B cell (primary cell): ENCODE results near the gene TAMALIN. TPM values are rescaled to one million over a fixed set of nuclear protein-coding genes. Genes with fewer than 3 reads are reported as not detected.

ENCODE experiments used
- ATAC-seq: fragments of 200-7000 bp; cut with Tn5 transposase; one replicate; pipeline ENCODE4 v1.10.0; 2021; ENCODE audit warnings: low read depth, mild to moderate bottlenecking, moderate number of reproducible peaks, moderate library complexity
- CTCF ChIA-PET: fragments of 350-600 bp; sonication (Branson Sonifier 250); formaldehyde crosslinking; loops from one replicate; lab custom pipeline; 2021; ENCODE audit warnings: antibody characterized with exemption, inconsistent platforms; lab: Charles Lee
- POLR2A ChIA-PET: fragments of 350-600 bp; sonication (Branson Sonifier 250); formaldehyde crosslinking; loops from one replicate; lab custom pipeline; 2021; ENCODE audit warnings: antibody characterized with exemption; lab: Charles Lee
- DNase-seq: peaks from one replicate; pipeline ENCODE4 v3.0.0; 2013
- H2AFZ ChIP-seq: 2 replicates; pipeline ENCODE4 v1.6.1; 2012; ENCODE audit warnings: mild to moderate bottlenecking, low read depth, low read length; ENCODE audit not compliant: insufficient read depth, poor library complexity, severe bottlenecking
- H3K27ac ChIP-seq, 2 donors: 1 replicate in 1 of 2; 2 replicates in 1 of 2; pipeline ENCODE4 v1.5.1; 2012 to 2013; ENCODE audit warnings: low read length in 2 of 2, mild to moderate bottlenecking in 2 of 2, moderate library complexity in 1 of 2
- H3K27me3 ChIP-seq, 4 experiments: fragments of 200-600 bp in 1 of 4; sonication (generic) in 1 of 4; replicated peaks in 1 of 4; 1 replicate in 2 of 4; 2 replicates in 2 of 4; pipeline versions ENCODE4 v1.6.1 to v1.7.0; 2013 to 2016; ENCODE audit warnings: low read length in 3 of 4, mild to moderate bottlenecking in 2 of 4, mixed read lengths in 1 of 4, moderate library complexity in 1 of 4; ENCODE audit not compliant: insufficient read depth in 4 of 4, control insufficient read depth in 3 of 4; ENCODE audit errors: control extremely low read depth in 1 of 4
- H3K36me3 ChIP-seq, 2 experiments: replicated peaks in 1 of 2; 1 replicate in 1 of 2; 2 replicates in 1 of 2; pipeline versions ENCODE4 v1.6.1 to v1.7.1; 2013; ENCODE audit warnings: low read length in 1 of 2; ENCODE audit not compliant: insufficient read depth in 2 of 2, control insufficient read depth in 1 of 2; ENCODE audit errors: control extremely low read depth in 1 of 2, extremely low read depth in 1 of 2
- H3K4me1 ChIP-seq, 2 donors: fragments of 200-600 bp in 1 of 2; sonication (generic) in 1 of 2; 1 replicate in 1 of 2; 2 replicates in 1 of 2; pipeline versions ENCODE4 v1.5.1 to v1.6.1; 2013 to 2017; ENCODE audit warnings: low read length in 2 of 2; ENCODE audit not compliant: control insufficient read depth in 2 of 2, insufficient read depth in 2 of 2
- H3K4me2 ChIP-seq: replicated peaks from 2 replicates; pipeline ENCODE3; 2012; ENCODE audit warnings: mild to moderate bottlenecking, low read depth, low read length; ENCODE audit not compliant: poor library complexity, severe bottlenecking
- H3K4me3 ChIP-seq, 5 experiments: fragments of 200-600 bp in 1 of 5; sonication (generic) in 1 of 5; 1 replicate in 3 of 5; 2 replicates in 2 of 5; pipeline versions ENCODE4 v1.5.1 to v1.7.0; 2011 to 2016; ENCODE audit warnings: low read length in 4 of 5, mild to moderate bottlenecking in 4 of 5, low read depth in 2 of 5, control low read depth in 1 of 5, moderate library complexity in 1 of 5; ENCODE audit not compliant: insufficient read depth in 1 of 5; ENCODE audit errors: control extremely low read depth in 1 of 5, extremely low read depth in 1 of 5
- H3K79me2 ChIP-seq: fragments of 200-600 bp; sonication (generic); one replicate; pipeline ENCODE4 v1.6.0; 2016; ENCODE audit warnings: low read length; ENCODE audit not compliant: control insufficient read depth, insufficient read depth
- H3K9ac ChIP-seq: fragments of 200-600 bp; sonication (generic); 2 replicates; pipeline ENCODE4 v1.6.1; 2017; ENCODE audit warnings: mild to moderate bottlenecking, low read length, moderate library complexity
- H3K9me3 ChIP-seq, 3 donors: one replicate each; pipeline versions ENCODE4 v1.6.1 to v1.7.1; 2013; ENCODE audit warnings: low read length in 2 of 3; ENCODE audit not compliant: control insufficient read depth in 2 of 3, insufficient read depth in 1 of 3; ENCODE audit errors: control extremely low read depth in 1 of 3
- H4K20me1 ChIP-seq: 2 replicates; pipeline ENCODE4 v1.6.0; 2012; ENCODE audit warnings: mild to moderate bottlenecking, low read length; ENCODE audit not compliant: insufficient read depth, control insufficient read depth, poor library complexity, severe bottlenecking
- H3K27ac Mint-ChIP-seq: one replicate; pipeline ENCODE4 v1.8.0; 2021; ENCODE audit warnings: mixed read lengths
- H3K27me3 Mint-ChIP-seq: one replicate; pipeline ENCODE4 v1.8.0; 2021; ENCODE audit warnings: mixed read lengths
- H3K4me1 Mint-ChIP-seq: one replicate; pipeline ENCODE4 v1.8.0; 2021; ENCODE audit warnings: mixed read lengths
- H3K4me3 Mint-ChIP-seq: one replicate; pipeline ENCODE4 v1.8.0; 2021; ENCODE audit warnings: mixed read lengths
- H3K9me3 Mint-ChIP-seq: one replicate; pipeline ENCODE4 v1.8.0; 2022; ENCODE audit warnings: mixed read lengths; ENCODE audit not compliant: insufficient read depth
- CTCF ChIP-seq: fragments of 200-600 bp; IDR thresholded peaks from one replicate; pipeline ENCODE4 v1.8.0; 2022; ENCODE audit warnings: antibody characterized with exemption, mild to moderate bottlenecking
- EZH2 ChIP-seq: IDR thresholded peaks from 2 replicates; pipeline ENCODE4 v1.6.1; 2012; ENCODE audit warnings: borderline replicate concordance, low read depth, mild to moderate bottlenecking, moderate library complexity, low read length; ENCODE audit not compliant: insufficient read depth, poor library complexity, severe bottlenecking
- WGBS: methylation state at CpG from one replicate; pipeline ENCODE4 v1.1.5; 2013; ENCODE audit warnings: missing lambda C conversion rate; ENCODE audit not compliant: insufficient coverage; 5-methylcytosine and 5-hydroxymethylcytosine counted together
- intact Hi-C: fragments of 100-400 bp; cut with micrococcal nuclease; formaldehyde crosslinking; loops from one replicate; pipeline ENCODE4 v1.10.0; 2022
- polyA plus RNA-seq: library from polyadenylated mRNA; depleted of rRNA; stranded (reverse); fragments of >200 nt; gene quantifications from 2 replicates; pipeline ENCODE4 v1.2.3, GENCODE V29; 2012
- total RNA-seq, 2 donors: library from RNA; stranded (reverse); fragments of 120-200 nt in 1 of 2; gene quantifications; 1 replicate in 1 of 2; 2 replicates in 1 of 2; pipeline versions ENCODE4 v1.2.3 to v1.2.4, GENCODE V29; 2013 to 2022

Gene TAMALIN
- total and polyA plus RNA-seq, 2 donors (not counting 1 experiment from before 2014, with no cell fraction given) = 139 to 151 TPM

- 22% methylated on average over 10 of the region's 20 CpGs for WGBS
- peak overlapping the region; percentile 88 for H3K4me3 Mint-ChIP-seq
- H3K9me3 Mint-ChIP-seq = no peaks in the 10 kb centered on the region
- Histone ChIP-seq H3K4me1 (peaks cover 35 to 56% of the 10 kb centered on the region in 2 donors), H3K4me3 (peak overlapping the region in 4 of 5 experiments; percentile 53 to 77 (median 60)), H3K36me3 (no peaks in the 10 kb centered on the region), H3K27me3 (no peaks in the 10 kb centered on the region), H3K9me3 (no peaks in the 10 kb centered on the region), H4K20me1 (no peaks in the 10 kb centered on the region), H2AFZ (peak overlapping the region; percentile 71), H3K4me2 (peak overlapping the region; percentile 100), H3K79me2 (no peaks in the 10 kb centered on the region), H3K27ac (peak overlapping the region in 1 of 2 donors; percentile 15), H3K9ac (peak overlapping the region; percentile 74)
- H3K27ac Mint-ChIP-seq = no peak overlapping the region
- POLR2A ChIA-PET = interaction anchor here (1.0 to 4.8 kb wide), 6 partner anchors 9 to 46 kb away, joined by 3 to 28 read pairs (median 8); partner anchors contain the start of genes ATG101 and TAMALIN
- ATAC-seq = no peak
- intact Hi-C loops = loop anchor here (1.0 kb wide), 1 partner anchor 18 kb away; the partner anchor contains the start of gene TAMALIN
- CTCF ChIA-PET = interaction anchor here (1.0 to 32.6 kb wide), 15 partner anchors 8 to 134 kb away, joined by 3 to 1315 read pairs (median 11); partner anchors contain the start of genes ATG101, NR4A1, SMIM41 and TAMALIN
- H3K4me1 Mint-ChIP-seq = peaks cover 52% of the 10 kb centered on the region
- H3K27me3 Mint-ChIP-seq = no peaks in the 10 kb centered on the region
- DNase-seq = no peak
- peak; percentile 68 for TF ChIP-seq CTCF
- TF ChIP-seq EZH2 = no peak
Measured at GRCh38 chr12:52023976-52024688, 17.4 kb downstream of the TAMALIN start.

GRCh38 chr12:52024845-52025230 lies 18.1 kb downstream of the TAMALIN start:
- Mint-ChIP-seq H3K4me3 (peak overlapping the region; percentile 90), H3K27me3 (no peaks in the 10 kb centered on the region), H3K27ac (no peak overlapping the region), H3K4me1 (peaks cover 53% of the 10 kb centered on the region), H3K9me3 (no peaks in the 10 kb centered on the region)
- Histone ChIP-seq H3K4me3 (peak overlapping the region in 2 of 5 experiments; percentile 7 to 40), H3K4me1 (peaks cover 35 to 56% of the 10 kb centered on the region in 2 donors), H3K9ac (peak overlapping the region; percentile 56), H3K36me3 (no peaks in the 10 kb centered on the region), H3K27me3 (no peaks in the 10 kb centered on the region), H4K20me1 (no peaks in the 10 kb centered on the region), H3K9me3 (no peaks in the 10 kb centered on the region), H3K79me2 (no peaks in the 10 kb centered on the region), H2AFZ (peak overlapping the region; percentile 90), H3K4me2 (peak overlapping the region; percentile 100), H3K27ac (no peak overlapping the region)
- TF ChIP-seq CTCF (no peak), EZH2 (no peak)
- ATAC-seq (no peak), DNase-seq (peak; percentile 47)
- POLR2A ChIA-PET = interaction anchor here (0.8 to 2.6 kb wide), 10 partner anchors 12 to 97 kb away, joined by 3 to 17 read pairs (median 5); partner anchors contain the start of gene NR4A1
- WGBS = 64% methylated on average over 12 of the region's 15 CpGs
- intact Hi-C loops = loop anchor here (1.0 kb wide), 5 partner anchors 8 to 93 kb away; partner anchors contain the start of genes ATG101 and NR4A1
- CTCF ChIA-PET = interaction anchor here (0.8 to 32.6 kb wide), 30 partner anchors 9 to 205 kb away, joined by 3 to 1315 read pairs (median 6); partner anchors contain the start of genes ATG101, NR4A1, SMIM41 and TAMALIN
